SK-N-SH (cell line): ENCODE results near the gene SSR3. TPM values are rescaled to one million over a fixed set of nuclear protein-coding genes. Genes with fewer than 3 reads are reported as not detected.

ENCODE experiments used
- CTCF ChIA-PET: fragments of 300-600, 350-600 bp; formaldehyde crosslinking; extraction: SDS; loops from one replicate; lab custom pipeline; 2021; lab: Yijun Ruan, JAX
- POLR2A ChIA-PET: fragments of 350-600 bp; sonication (Branson Sonifier 250); formaldehyde crosslinking; extraction: SDS; loops from one replicate; lab custom pipeline; 2020; ENCODE audit warnings: antibody characterized with exemption, inconsistent platforms; lab: Yijun Ruan, JAX
- DNase-seq: peaks from one replicate; pipeline ENCODE4 v3.0.0; 2012
- H2AFZ ChIP-seq: fragments of 200-600 bp; sonication (generic); 2 replicates; pipeline ENCODE4 v1.8.1; 2016; ENCODE audit warnings: antibody characterized with exemption, mild to moderate bottlenecking, low read depth
- H3F3A ChIP-seq: fragments of 200-600 bp; sonication (generic); replicated peaks from 2 replicates; pipeline ENCODE3; 2016; ENCODE audit warnings: antibody characterized with exemption, mild to moderate bottlenecking; ENCODE audit not compliant: insufficient read depth
- H3K27ac ChIP-seq, 2 experiments: fragments of 200-500 bp in 1 of 2; fragments of 200-600 bp in 1 of 2; sonication (Bioruptor generic) in 1 of 2; sonication (generic), shearing (Covaris generic) in 1 of 2; 2 replicates each; pipeline versions ENCODE4 v1.5.1 to v1.6.1; 2014 to 2016; ENCODE audit warnings: low read depth in 2 of 2, inconsistent platforms in 1 of 2, low read length in 1 of 2, mild to moderate bottlenecking in 1 of 2, mixed read lengths in 1 of 2
- H3K27me3 ChIP-seq: fragments of 200-600 bp; sonication (generic), shearing (Covaris generic); 2 replicates; pipeline ENCODE4 v1.6.1; 2016; ENCODE audit warnings: mixed run types; ENCODE audit not compliant: insufficient read depth
- H3K36me3 ChIP-seq, 2 experiments: fragments of 200-500 bp in 1 of 2; fragments of 200-600 bp in 1 of 2; sonication (Bioruptor generic) in 1 of 2; sonication (generic) in 1 of 2; replicated peaks in 1 of 2; 2 replicates each; pipeline versions ENCODE3 to v1.5.1; 2014 to 2016; ENCODE audit warnings: low read length in 1 of 2, mild to moderate bottlenecking in 1 of 2; ENCODE audit not compliant: insufficient read depth in 2 of 2, control insufficient read depth in 1 of 2
- H3K4me1 ChIP-seq, 2 experiments: fragments of 200-500 bp in 1 of 2; fragments of 200-600 bp in 1 of 2; sonication (Bioruptor generic) in 1 of 2; sonication (generic), shearing (Covaris generic) in 1 of 2; 2 replicates each; pipeline versions ENCODE4 v1.5.1 to v1.6.1; 2014 to 2016; ENCODE audit warnings: low read depth in 1 of 2, low read length in 1 of 2, mixed run types in 1 of 2; ENCODE audit not compliant: insufficient read depth in 2 of 2, control insufficient read depth in 1 of 2
- H3K4me2 ChIP-seq: fragments of 200-600 bp; sonication (generic), shearing (Covaris generic); 2 replicates; pipeline ENCODE4 v1.6.1; 2017; ENCODE audit warnings: mixed run types
- H3K4me3 ChIP-seq, 2 experiments: fragments of 200-500 bp in 1 of 2; fragments of 200-600 bp in 1 of 2; sonication (Bioruptor generic) in 1 of 2; sonication (generic), shearing (Covaris generic) in 1 of 2; 2 replicates each; pipeline versions ENCODE4 v1.5.1 to v1.8.1; 2014 to 2016; ENCODE audit warnings: low read depth in 2 of 2, inconsistent platforms in 1 of 2, low read length in 1 of 2, mild to moderate bottlenecking in 1 of 2, mixed read lengths in 1 of 2, moderate library complexity in 1 of 2
- H3K79me2 ChIP-seq: fragments of 200-600 bp; sonication (generic); 2 replicates; pipeline ENCODE4 v1.8.1; 2017; ENCODE audit warnings: mild to moderate bottlenecking; ENCODE audit not compliant: insufficient read depth
- H3K9ac ChIP-seq: fragments of 200-600 bp; sonication (generic); 2 replicates; pipeline ENCODE4 v1.6.1; 2017; ENCODE audit warnings: mixed run types
- H3K9me2 ChIP-seq: fragments of 200-600 bp; sonication (generic); 2 replicates; pipeline ENCODE4 v1.6.1; 2017; ENCODE audit warnings: mixed run types
- H3K9me3 ChIP-seq: fragments of 200-600 bp; sonication (generic); 2 replicates; pipeline ENCODE4 v1.6.1; 2017; ENCODE audit warnings: mixed run types, mild to moderate bottlenecking, moderate library complexity
- H4K20me1 ChIP-seq: fragments of 200-600 bp; sonication (generic); 2 replicates; pipeline ENCODE4 v1.6.1; 2017; ENCODE audit warnings: mild to moderate bottlenecking, mixed run types; ENCODE audit not compliant: insufficient read depth
- CHD2 ChIP-seq: fragments of 150-350 bp; IDR thresholded peaks from 2 replicates; pipeline ENCODE4 v1.6.1; 2018; ENCODE audit warnings: low read length; ENCODE audit not compliant: partially characterized antibody
- CTCF ChIP-seq: fragments of 200-600 bp; sonication (generic); IDR thresholded peaks from 2 replicates; pipeline ENCODE4 v1.6.1; 2017; ENCODE audit warnings: antibody characterized with exemption, mild to moderate bottlenecking, moderate library complexity
- ELF1 ChIP-seq: IDR thresholded peaks from 2 replicates; pipeline ENCODE4 v1.4.0; 2012
- EP300 ChIP-seq, 2 experiments: IDR thresholded peaks; 2 replicates each; pipeline versions ENCODE4 v1.4.0 to v1.6.1; 2012; ENCODE audit warnings: borderline replicate concordance in 1 of 2, low read depth in 1 of 2, low read length in 1 of 2
- EZH2phosphoT487 ChIP-seq: fragments of 200-600 bp; sonication (generic); IDR thresholded peaks from 2 replicates; pipeline ENCODE4 v1.6.1; 2017; ENCODE audit warnings: low read depth, mixed run types, mild to moderate bottlenecking, antibody characterized with exemption, moderate library complexity, borderline replicate concordance
- FOSL2 ChIP-seq: IDR thresholded peaks from 2 replicates; pipeline ENCODE4 v1.4.0; 2012; ENCODE audit warnings: low read depth, mild to moderate bottlenecking, moderate library complexity, borderline replicate concordance
- FOXJ3 ChIP-seq: sonication (generic); formaldehyde crosslinking; IDR thresholded peaks from 2 replicates; pipeline ENCODE4 v1.5.1; 2020; ENCODE audit warnings: mild to moderate bottlenecking, missing genetic modification reagents
- GABPA ChIP-seq: IDR thresholded peaks from 2 replicates; pipeline ENCODE4 v1.4.0; 2012; ENCODE audit warnings: low read depth, mild to moderate bottlenecking
- GATA2 ChIP-seq: sonication (generic); formaldehyde crosslinking; IDR thresholded peaks from 2 replicates; pipeline ENCODE4 v1.5.0; 2020; ENCODE audit warnings: mild to moderate bottlenecking, missing genetic modification reagents
- JUND ChIP-seq: IDR thresholded peaks from 2 replicates; pipeline ENCODE4 v1.4.0; 2012
- MAX ChIP-seq: IDR thresholded peaks from 2 replicates; pipeline ENCODE4 v1.4.0; 2012; ENCODE audit warnings: low read depth
- MEF2A ChIP-seq: IDR thresholded peaks from 2 replicates; pipeline ENCODE4 v1.4.0; 2012; ENCODE audit warnings: low read depth, borderline replicate concordance
- MXI1 ChIP-seq: IDR thresholded peaks from 2 replicates; pipeline ENCODE4 v1.6.1; 2012; ENCODE audit warnings: mild to moderate bottlenecking, low read depth, low read length, improper control_type of control experiment
- NRF1 ChIP-seq: IDR thresholded peaks from 2 replicates; pipeline ENCODE4 v1.6.1; 2012; ENCODE audit warnings: low read depth, mild to moderate bottlenecking, low read length
- PBX3 ChIP-seq: IDR thresholded peaks from 2 replicates; pipeline ENCODE4; 2012
- POLR2AphosphoS5 ChIP-seq: IDR thresholded peaks from 2 replicates; pipeline ENCODE4 v1.6.1; 2012; ENCODE audit warnings: low read depth, low read length
- RAD21 ChIP-seq: IDR thresholded peaks from 2 replicates; pipeline ENCODE4 v1.6.1; 2012; ENCODE audit warnings: mild to moderate bottlenecking, low read length
- RFX5 ChIP-seq: IDR thresholded peaks from 2 replicates; pipeline ENCODE4 v1.6.1; 2012; ENCODE audit warnings: mild to moderate bottlenecking, improper control_type of control experiment, low read length
- SIN3A ChIP-seq: IDR thresholded peaks from 2 replicates; pipeline ENCODE4 v1.6.1; 2012; ENCODE audit warnings: low read depth, mild to moderate bottlenecking, low read length, moderate library complexity, borderline replicate concordance
- SMC3 ChIP-seq: IDR thresholded peaks from 2 replicates; pipeline ENCODE4 v1.6.1; 2012; ENCODE audit warnings: low read depth, low read length, improper control_type of control experiment
- TCF12 ChIP-seq: IDR thresholded peaks from 2 replicates; pipeline ENCODE4 v1.4.0; 2012
- TEAD4 ChIP-seq: IDR thresholded peaks from 2 replicates; pipeline ENCODE4 v1.4.0; 2012; ENCODE audit warnings: mild to moderate bottlenecking, borderline replicate concordance; ENCODE audit not compliant: insufficient read depth
- USF1 ChIP-seq: IDR thresholded peaks from 2 replicates; pipeline ENCODE4 v1.4.0; 2012; ENCODE audit warnings: low read depth, borderline replicate concordance
- YY1 ChIP-seq: IDR thresholded peaks from 2 replicates; pipeline ENCODE4 v1.4.0; 2012; ENCODE audit warnings: low read depth, mild to moderate bottlenecking
- WGBS: methylation state at CpG from one replicate; pipeline ENCODE4 v1.1.6; 2017; ENCODE audit warnings: low lambda C conversion rate; 5-methylcytosine and 5-hydroxymethylcytosine counted together
- polyA plus RNA-seq, 3 experiments: library from polyadenylated mRNA; depleted of rRNA; stranded (reverse); fragments of >200 nt; gene quantifications; 2 replicates each; pipeline ENCODE4 v1.2.3, GENCODE V29; 2012
- TF ChIP-seq, protein P1 (sequence below): IDR thresholded peaks from 2 replicates; pipeline ENCODE4 v1.6.1; 2012; ENCODE audit warnings: mild to moderate bottlenecking, low read depth, low read length, moderate library complexity
- TF ChIP-seq, protein P2 (sequence below): fragments of 150-350 bp; IDR thresholded peaks from 2 replicates; pipeline ENCODE4 v1.6.1; 2016; ENCODE audit warnings: mild to moderate bottlenecking, low read depth, low read length

The SSR3 gene
- polyA plus RNA-seq, 1 of the 3 experiments (the other 2 are of a cell fraction): 61.7 TPM

DNA sequence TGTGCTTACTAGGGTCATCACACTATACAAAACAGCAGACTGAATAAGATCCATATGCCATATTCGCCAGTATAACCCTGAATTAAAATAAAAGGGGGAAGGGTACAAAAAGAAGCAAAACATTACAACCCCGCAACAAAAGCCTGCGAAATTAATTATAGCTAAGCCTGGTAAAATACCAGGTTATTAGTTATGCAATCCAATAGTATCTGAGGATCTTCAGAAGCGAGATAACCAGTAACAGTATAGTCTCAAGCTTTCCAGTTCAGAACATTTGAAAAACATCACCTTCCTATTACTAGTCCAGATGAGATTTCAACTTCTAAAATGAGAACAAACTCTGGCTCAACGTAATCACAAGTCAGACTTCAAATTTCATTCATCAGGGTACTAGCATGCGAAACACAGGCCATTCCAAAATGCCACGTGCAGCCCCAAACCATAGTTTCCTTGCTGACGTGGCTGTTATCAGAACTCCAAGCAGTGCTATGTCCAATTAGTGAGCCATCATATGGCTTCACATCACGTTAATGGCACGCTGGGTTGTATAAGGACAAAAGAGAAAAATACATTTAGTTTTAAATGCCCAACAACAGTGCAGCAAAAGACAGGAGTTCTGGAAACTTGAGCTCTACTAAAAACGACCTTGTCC, 1.1 kb downstream of the SSR3 start:
- peaks cover 4% of the 10 kb centered on the region; the same call in 1 of the 2 replicates for H4K20me1 ChIP-seq
- H3K4me3 ChIP-seq: peak overlapping the region; percentile 92 to 94
- no peaks in the 10 kb centered on the region for H3K9me2 ChIP-seq
- H3K27ac ChIP-seq: peak overlapping the region; percentile 89 to 94
- POLR2A ChIA-PET: interaction anchor here (0.5 to 2.1 kb wide), 4 partner anchors 45 to 535 kb away, joined by 3 to 16 read pairs (median 3); no protein-coding TSS in a partner anchor
- no peaks in the 10 kb centered on the region for H3K9me3 ChIP-seq
- peaks cover 34 to 40% of the 10 kb centered on the region in 2 experiments for H3K36me3 ChIP-seq
- H3K4me1 ChIP-seq: peaks cover 21 to 37% of the 10 kb centered on the region in 2 experiments
- DNase-seq: peak; percentile 13
- CTCF ChIA-PET: interaction anchor here (1.1 to 2.5 kb wide), 8 partner anchors 8 to 584 kb away, joined by 3 to 19 read pairs (median 5); partner anchors contain the start of gene TIPARP
- H3F3A ChIP-seq: peaks cover 32% of the 10 kb centered on the region
- peak overlapping the region; percentile 96 for H3K9ac ChIP-seq
- peak overlapping the region; percentile 78 for H3K4me2 ChIP-seq
- H3K27me3 ChIP-seq: no peaks in the 10 kb centered on the region
- no peak overlapping the region for H2AFZ ChIP-seq
- 12% methylated on average over 11 of the region's 11 CpGs for WGBS
- peaks cover 61% of the 10 kb centered on the region for H3K79me2 ChIP-seq
- no peak for TF ChIP-seq TEAD4
- peak; percentile 94 for TF ChIP-seq MXI1
- TF ChIP-seq ELF1: no peak
- TF ChIP-seq FOSL2: no peak
- no peak for TF ChIP-seq GABPA
- TF ChIP-seq NRF1: no peak
- no peak for TF ChIP-seq YY1
- TF ChIP-seq, protein P1, sequence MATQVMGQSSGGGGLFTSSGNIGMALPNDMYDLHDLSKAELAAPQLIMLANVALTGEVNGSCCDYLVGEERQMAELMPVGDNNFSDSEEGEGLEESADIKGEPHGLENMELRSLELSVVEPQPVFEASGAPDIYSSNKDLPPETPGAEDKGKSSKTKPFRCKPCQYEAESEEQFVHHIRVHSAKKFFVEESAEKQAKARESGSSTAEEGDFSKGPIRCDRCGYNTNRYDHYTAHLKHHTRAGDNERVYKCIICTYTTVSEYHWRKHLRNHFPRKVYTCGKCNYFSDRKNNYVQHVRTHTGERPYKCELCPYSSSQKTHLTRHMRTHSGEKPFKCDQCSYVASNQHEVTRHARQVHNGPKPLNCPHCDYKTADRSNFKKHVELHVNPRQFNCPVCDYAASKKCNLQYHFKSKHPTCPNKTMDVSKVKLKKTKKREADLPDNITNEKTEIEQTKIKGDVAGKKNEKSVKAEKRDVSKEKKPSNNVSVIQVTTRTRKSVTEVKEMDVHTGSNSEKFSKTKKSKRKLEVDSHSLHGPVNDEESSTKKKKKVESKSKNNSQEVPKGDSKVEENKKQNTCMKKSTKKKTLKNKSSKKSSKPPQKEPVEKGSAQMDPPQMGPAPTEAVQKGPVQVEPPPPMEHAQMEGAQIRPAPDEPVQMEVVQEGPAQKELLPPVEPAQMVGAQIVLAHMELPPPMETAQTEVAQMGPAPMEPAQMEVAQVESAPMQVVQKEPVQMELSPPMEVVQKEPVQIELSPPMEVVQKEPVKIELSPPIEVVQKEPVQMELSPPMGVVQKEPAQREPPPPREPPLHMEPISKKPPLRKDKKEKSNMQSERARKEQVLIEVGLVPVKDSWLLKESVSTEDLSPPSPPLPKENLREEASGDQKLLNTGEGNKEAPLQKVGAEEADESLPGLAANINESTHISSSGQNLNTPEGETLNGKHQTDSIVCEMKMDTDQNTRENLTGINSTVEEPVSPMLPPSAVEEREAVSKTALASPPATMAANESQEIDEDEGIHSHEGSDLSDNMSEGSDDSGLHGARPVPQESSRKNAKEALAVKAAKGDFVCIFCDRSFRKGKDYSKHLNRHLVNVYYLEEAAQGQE: no peak
- no peak for TF ChIP-seq POLR2AphosphoS5
- TF ChIP-seq RFX5: no peak
- TF ChIP-seq EP300 (IDR thresholded peaks at IDR 0.05; ENCODE audit: borderline replicate concordance in 1 of 2, low read depth in 1 of 2, low read length in 1 of 2): no peak
- no peak for TF ChIP-seq PBX3
- TF ChIP-seq CTCF: no peak
- TF ChIP-seq FOXJ3: no peak
- no peak for TF ChIP-seq GATA2 (CRISPR knock-in tag)
- TF ChIP-seq CHD2: no peak
- no peak for TF ChIP-seq USF1
- peak; percentile 17; the same call in 1 of the 2 replicates for TF ChIP-seq SIN3A
- TF ChIP-seq SMC3: no peak
- no peak for TF ChIP-seq RAD21
- TF ChIP-seq EZH2phosphoT487: no peak
- TF ChIP-seq JUND: peak; percentile 4; the same call in 1 of the 2 replicates
- TF ChIP-seq MEF2A: no peak
- TF ChIP-seq, protein P2, sequence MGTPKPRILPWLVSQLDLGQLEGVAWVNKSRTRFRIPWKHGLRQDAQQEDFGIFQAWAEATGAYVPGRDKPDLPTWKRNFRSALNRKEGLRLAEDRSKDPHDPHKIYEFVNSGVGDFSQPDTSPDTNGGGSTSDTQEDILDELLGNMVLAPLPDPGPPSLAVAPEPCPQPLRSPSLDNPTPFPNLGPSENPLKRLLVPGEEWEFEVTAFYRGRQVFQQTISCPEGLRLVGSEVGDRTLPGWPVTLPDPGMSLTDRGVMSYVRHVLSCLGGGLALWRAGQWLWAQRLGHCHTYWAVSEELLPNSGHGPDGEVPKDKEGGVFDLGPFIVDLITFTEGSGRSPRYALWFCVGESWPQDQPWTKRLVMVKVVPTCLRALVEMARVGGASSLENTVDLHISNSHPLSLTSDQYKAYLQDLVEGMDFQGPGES: no peak
- peak; percentile 6; the same call in 1 of the 2 replicates for TF ChIP-seq TCF12
- TF ChIP-seq MAX: peak; percentile 99
